ENCODE measurements around the gene ATAT1. TPM values are rescaled to one million over a fixed set of nuclear protein-coding genes. Genes with fewer than 3 reads are reported as not detected.

The ATAT1 gene
- total and polyA plus RNA-seq, 9 of the 15 experiments (the other 6 are each of a cell fraction or from before 2014, with no cell fraction given): 0.65 to 5.8 (median 1.6) TPM

DNA sequence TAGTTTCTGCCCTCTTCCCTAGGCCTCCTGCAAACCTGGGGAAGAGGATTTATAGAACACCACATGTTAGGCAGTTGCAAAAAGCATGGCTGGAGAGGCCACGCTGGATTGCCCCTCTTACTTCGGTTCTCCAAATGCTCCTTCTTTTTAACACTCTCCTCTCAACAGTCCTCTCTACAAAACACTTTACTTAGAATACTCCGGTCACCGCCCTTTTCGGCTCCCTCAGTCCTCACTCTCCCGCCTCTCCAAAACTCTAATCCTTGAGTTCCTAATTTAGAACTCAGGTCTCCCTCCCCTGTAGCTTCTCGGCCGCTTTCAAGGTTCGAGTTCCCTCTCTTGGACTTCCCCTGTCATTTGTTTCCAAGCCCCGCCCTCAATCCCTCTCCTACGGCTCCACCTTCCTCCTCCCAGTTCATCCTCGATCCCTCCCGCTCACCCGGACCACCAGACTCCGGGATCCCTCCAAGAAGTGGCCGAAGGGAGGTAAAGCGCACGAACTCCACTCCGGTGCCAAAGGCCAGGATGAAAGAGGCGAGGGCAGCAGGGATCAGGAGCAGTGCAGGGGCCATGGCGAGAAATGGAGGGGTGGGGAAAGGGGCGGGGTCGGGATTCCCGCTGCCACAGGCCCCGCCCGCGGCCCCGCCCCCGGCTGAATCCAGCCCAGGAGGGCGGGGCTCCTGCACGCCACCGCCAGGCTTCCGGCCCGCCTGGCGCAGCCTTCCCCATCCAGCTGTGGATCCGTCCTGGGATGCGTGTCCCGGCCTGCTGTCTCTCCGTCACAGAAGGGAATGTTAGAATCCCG lies 63.9 kb downstream of the ATAT1 start, which contains the start of gene NRM (continued):
- TF ChIP-seq ATF7 (IDR thresholded peaks at IDR 0.05): peak; percentile 39
- TF ChIP-seq NFRKB (IDR thresholded peaks at IDR 0.05; ENCODE audit: low read depth): 0 out of 2 replicates have a peak, but pooled peaks have one; percentile 54
- TF ChIP-seq ZNF584 (CRISPR knock-in tag; IDR thresholded peaks at IDR 0.05; ENCODE audit: low read depth): no peak
- TF ChIP-seq JUND (IDR thresholded peaks at IDR 0.05; ENCODE audit: borderline replicate concordance, low read depth, low read length): peak; percentile 16; the same call in 1 of the 2 replicates
- 0 out of 3 replicates have a peak, but pooled peaks have one; percentile 6 for TF ChIP-seq JUND (tag; IDR thresholded peaks at IDR 0.05; ENCODE audit: borderline replicate concordance, low read depth, low read length)
- TF ChIP-seq ETV6 (IDR thresholded peaks at IDR 0.05; ENCODE audit: borderline replicate concordance in 1 of 2, low read depth in 2 of 2, low read length in 1 of 2): no peak
- TF ChIP-seq ETV6 (CRISPR knock-in tag; IDR thresholded peaks at IDR 0.05; ENCODE audit: borderline replicate concordance): no peak
- no peak for TF ChIP-seq SIN3B (IDR thresholded peaks at IDR 0.05; ENCODE audit: low read depth)
- TF ChIP-seq, protein P1, sequence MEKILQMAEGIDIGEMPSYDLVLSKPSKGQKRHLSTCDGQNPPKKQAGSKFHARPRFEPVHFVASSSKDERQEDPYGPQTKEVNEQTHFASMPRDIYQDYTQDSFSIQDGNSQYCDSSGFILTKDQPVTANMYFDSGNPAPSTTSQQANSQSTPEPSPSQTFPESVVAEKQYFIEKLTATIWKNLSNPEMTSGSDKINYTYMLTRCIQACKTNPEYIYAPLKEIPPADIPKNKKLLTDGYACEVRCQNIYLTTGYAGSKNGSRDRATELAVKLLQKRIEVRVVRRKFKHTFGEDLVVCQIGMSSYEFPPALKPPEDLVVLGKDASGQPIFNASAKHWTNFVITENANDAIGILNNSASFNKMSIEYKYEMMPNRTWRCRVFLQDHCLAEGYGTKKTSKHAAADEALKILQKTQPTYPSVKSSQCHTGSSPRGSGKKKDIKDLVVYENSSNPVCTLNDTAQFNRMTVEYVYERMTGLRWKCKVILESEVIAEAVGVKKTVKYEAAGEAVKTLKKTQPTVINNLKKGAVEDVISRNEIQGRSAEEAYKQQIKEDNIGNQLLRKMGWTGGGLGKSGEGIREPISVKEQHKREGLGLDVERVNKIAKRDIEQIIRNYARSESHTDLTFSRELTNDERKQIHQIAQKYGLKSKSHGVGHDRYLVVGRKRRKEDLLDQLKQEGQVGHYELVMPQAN (IDR thresholded peaks at IDR 0.05; ENCODE audit: borderline replicate concordance): peak; percentile 71; the same call in 1 of the 2 replicates
- TF ChIP-seq POLR2AphosphoS5 (IDR thresholded peaks at IDR 0.05; ENCODE audit: control insufficient read depth, insufficient read depth, low read depth, low read length): peak; percentile 43; the same call in 1 of the 2 replicates
- TF ChIP-seq NR2F6 (CRISPR knock-in tag; IDR thresholded peaks at IDR 0.05): no peak
- no peak for TF ChIP-seq ZNF175 (CRISPR knock-in tag; IDR thresholded peaks at IDR 0.05; ENCODE audit: low read depth)
- TF ChIP-seq, protein P2, sequence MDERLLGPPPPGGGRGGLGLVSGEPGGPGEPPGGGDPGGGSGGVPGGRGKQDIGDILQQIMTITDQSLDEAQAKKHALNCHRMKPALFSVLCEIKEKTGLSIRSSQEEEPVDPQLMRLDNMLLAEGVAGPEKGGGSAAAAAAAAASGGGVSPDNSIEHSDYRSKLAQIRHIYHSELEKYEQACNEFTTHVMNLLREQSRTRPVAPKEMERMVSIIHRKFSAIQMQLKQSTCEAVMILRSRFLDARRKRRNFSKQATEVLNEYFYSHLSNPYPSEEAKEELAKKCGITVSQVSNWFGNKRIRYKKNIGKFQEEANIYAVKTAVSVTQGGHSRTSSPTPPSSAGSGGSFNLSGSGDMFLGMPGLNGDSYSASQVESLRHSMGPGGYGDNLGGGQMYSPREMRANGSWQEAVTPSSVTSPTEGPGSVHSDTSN (CRISPR knock-in tag; IDR thresholded peaks at IDR 0.05; ENCODE audit: low read depth): no peak
- TF ChIP-seq, protein P2 (tag; conservative IDR thresholded peaks at IDR 0.05; ENCODE audit: low read depth): 0 out of 2 replicates have a peak, but pooled peaks have one; percentile 24
- no peak for TF ChIP-seq PTTG1 (tag; IDR thresholded peaks at IDR 0.05; ENCODE audit: low read depth)
- no peak; the same call in 1 of the 2 replicates for TF ChIP-seq ZEB2 (IDR thresholded peaks at IDR 0.05)
- TF ChIP-seq NCOR1 (IDR thresholded peaks at IDR 0.05): no peak
- peak; percentile 74 for TF ChIP-seq NBN (IDR thresholded peaks at IDR 0.05; ENCODE audit: low read depth)
- TF ChIP-seq, protein P3, sequence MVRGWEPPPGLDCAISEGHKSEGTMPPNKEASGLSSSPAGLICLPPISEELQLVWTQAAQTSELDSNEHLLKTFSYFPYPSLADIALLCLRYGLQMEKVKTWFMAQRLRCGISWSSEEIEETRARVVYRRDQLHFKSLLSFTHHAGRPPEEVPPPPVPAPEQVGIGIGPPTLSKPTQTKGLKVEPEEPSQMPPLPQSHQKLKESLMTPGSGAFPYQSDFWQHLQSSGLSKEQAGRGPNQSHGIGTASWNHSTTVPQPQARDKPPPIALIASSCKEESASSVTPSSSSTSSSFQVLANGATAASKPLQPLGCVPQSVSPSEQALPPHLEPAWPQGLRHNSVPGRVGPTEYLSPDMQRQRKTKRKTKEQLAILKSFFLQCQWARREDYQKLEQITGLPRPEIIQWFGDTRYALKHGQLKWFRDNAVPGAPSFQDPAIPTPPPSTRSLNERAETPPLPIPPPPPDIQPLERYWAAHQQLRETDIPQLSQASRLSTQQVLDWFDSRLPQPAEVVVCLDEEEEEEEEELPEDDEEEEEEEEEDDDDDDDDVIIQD (CRISPR knock-in tag; IDR thresholded peaks at IDR 0.05): no peak
- no peak for TF ChIP-seq MAFG (tag; conservative IDR thresholded peaks at IDR 0.05)
- TF ChIP-seq TCF7L2 (IDR thresholded peaks at IDR 0.05; ENCODE audit: low read depth, low read length): no peak
- 0 out of 2 replicates have a peak, but pooled peaks have one; percentile 50 for TF ChIP-seq CREM (IDR thresholded peaks at IDR 0.05; ENCODE audit: low read depth)
- no peak for TF ChIP-seq SRSF3 (IDR thresholded peaks at IDR 0.05; ENCODE audit: insufficient read depth, low read length)

Measured in K562 (cell line).